GM19324 (cell line): ENCODE measurements around the gene ELOVL2.
A peak's percentile ranks its signal among the peaks of the same experiment; 100 is the strongest.
"Not testable (repeated sequence)": the region's sequence is repeated elsewhere in the genome, so short reads cannot be mapped to it uniquely, and the experiment has no call there.

Experiments
- ATAC-seq: cut with Tn5 transposase; IDR thresholded peaks from one replicate; pipeline ENCODE4 v1.9.1; 2021; ENCODE audit warnings: mild to moderate bottlenecking, moderate library complexity; ENCODE audit not compliant: unreplicated experiment, low FRiP score

Gene ELOVL2

DNA sequence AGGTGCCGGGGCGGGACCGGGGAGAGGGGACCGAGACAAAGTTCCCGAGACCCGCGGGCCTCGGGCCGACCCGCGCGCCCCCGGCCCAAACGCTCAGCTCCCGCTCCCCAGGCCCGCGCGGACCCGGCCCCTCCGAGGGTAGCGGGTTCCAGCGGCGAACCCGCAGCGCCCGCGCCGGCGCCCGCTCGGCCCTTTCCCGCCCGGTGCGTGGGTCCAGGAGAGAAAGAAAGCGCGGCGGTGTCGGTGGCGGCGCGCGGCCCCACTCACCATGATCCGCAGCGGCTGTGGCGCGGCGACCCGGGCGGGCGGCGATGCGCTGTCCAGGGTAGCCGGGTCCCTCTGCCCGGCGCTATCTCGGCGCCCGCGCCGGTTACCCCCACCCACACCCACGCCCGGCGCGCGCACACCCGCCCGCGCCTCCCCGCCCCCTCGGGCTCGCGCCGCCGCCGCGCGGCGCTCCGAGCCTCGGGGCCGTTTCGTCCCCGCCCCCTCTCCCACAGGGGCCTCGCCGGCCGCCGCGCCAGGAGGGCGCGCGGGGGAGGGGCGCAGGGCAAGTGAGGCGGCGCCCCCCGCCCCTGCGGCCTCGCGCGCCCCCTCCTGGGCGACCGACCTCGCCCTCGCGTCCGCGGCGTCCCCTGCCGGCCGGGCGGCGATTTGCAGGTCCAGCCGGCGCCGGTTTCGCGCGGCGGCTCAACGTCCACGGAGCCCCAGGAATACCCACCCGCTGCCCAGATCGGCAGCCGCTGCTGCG lies at the start of gene ELOVL2:
Gene ELOVL2 (minus strand): TSS at position 345 of the 751 bp plus-strand sequence. CDS start 75 bp downstream, at position 270.
- no peak for ATAC-seq

DNA sequence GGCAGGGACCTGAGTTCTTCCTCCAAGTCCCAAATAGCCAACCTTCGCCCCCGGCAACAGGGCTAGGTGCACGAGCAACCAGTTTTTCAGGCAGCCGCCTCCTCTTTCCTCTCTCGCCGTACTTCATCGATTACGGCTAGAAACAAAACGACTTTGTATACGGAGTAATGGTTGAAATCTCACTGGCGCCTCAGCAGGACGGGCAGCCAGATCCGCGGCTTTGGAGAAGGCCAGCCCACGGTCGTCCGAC lies 49.2 kb upstream of the ELOVL2 start:
- peak; percentile 27 for ATAC-seq

DNA sequence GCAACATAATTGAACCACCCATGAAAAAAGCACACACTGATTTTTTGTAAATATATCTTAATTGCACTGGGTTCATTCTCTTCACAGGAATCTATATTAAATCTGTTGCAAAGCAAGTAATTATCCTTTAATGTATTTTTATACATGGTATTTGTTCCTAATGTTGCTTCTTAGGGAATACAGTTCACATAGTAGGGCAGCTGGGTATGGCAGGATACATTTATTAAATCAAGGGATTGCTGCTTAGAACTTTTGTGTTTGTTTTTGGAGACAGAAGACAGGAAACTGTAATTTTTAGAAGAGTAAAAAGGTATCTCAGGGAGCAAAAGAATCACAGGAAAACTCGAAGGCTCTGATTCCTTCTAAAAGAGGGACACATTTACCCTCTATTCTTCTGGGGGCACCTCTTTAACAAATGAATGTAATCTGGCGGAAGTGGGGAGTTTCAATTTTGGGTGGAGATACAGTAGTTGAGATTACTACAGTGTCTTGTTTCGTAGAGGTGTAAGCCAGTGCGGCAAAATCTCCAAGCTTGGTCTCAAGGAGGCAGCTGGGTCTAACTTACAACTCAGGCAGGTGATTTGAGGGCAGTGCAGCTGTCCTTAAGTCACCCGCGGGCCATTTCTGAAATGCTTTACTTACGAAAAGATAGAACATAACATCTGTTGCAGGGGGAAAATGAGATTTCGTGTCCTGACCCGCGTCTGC lies 48.7 kb upstream of the ELOVL2 start:
- peak; percentile 31 for ATAC-seq

DNA sequence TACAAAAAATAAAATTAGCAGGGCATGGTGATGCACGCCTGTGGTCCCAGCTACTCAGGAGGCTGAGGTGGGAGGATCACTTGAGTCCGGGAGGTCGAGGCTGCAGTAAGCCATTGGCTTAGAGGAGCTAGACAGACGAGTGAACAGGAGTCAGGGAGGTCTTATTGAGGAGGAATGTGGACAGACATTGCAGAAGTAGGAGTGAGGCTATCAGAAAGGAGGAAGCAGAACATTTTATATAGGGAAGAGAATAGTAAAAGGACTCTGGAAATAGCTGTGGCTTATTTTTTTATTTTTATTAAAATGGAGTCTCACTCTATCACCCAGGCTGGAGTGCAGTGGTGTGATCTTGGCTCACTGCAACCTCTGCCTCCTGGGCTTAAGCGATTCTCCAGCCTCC lies 47.0 kb upstream of the ELOVL2 start:
- ATAC-seq = not testable (repeated sequence)

GRCh38 chr6:11089695-11090094 lies 45.6 kb upstream of the ELOVL2 start:
- ATAC-seq = no peak

DNA sequence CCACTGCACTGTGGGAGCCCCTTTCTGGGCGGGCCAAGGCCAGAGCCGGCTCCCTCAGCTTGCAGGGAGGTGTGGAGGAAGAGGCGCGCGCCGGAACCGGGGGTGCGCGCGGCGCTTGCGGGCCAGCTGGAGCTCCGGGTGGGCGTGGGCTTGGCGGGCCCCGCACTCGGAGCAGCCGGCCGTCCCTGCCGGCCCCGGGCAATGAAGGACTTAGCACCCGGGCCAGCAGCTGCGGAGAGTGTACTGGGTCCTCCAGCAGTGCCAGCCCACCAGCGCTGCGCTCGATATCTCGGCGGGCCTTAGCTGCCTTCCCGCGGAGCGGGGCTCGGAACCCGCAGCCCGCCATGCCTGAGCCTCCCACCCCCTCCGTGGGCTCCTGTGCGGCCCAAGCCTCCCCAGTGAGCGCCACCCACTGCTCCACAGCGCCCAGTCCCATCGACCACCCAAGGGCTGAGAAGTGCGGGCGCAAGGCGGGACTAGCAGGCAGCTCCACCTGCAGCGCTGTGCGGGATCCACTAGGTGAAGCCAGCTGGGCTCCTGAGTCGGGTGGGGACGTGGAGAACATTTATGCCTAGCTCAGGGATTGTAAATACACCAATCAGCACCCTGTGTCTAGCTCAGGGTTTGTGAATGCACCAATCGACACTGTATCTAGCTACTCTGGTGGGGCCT lies 43.2 kb upstream of the ELOVL2 start:
- ATAC-seq = not testable (repeated sequence)

DNA sequence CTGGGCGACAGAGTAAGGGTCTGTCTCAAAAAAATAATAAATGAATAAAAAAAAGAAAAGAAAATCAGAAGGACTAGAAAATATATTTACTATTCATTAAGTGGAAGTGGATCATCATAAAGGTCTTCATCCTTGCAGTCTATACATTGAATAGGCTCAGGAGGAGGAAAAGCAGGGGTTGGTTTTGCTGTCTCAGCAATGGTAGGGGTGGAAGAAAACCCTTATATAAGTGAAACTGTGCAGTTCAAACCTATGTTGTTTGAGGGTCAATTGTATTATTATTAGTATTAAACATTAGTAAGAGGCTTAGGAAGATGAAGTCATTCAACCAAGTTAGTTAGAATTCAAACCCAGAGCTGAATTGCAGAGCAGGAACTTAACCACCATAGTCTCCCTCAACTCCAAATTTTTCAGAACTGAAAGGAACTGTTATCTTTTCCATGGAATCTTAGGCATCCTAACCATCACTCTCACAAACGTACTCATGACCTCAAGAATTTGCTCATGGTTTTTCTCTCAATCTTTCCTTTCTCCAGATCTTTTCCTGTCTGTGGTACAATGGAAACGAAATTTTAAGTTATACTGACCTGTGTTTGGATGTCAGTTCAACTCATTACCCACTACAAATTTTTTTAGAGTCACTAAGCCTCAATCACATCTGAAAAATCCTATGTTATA lies 41.8 kb upstream of the ELOVL2 start:
- no peak for ATAC-seq

DNA sequence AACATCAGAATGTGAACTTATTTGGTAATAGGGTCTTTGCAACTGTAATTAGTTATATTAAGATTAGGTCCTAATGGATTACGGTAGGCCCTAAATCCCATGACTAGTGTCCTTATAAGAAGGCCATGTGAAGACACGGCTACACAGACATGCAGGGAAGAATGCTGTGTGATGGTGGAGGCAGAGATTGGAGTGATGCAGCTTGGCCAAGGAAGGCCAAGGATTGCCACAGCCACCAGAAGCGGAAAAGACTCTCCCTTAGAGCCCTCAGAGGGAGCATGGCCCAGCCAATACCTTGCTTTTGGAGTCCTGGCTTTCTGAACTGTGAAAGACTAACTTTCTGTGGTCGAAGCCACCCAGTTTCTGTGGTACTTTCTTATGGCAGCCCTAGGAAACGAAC lies 39.9 kb upstream of the ELOVL2 start:
- ATAC-seq = no peak

DNA sequence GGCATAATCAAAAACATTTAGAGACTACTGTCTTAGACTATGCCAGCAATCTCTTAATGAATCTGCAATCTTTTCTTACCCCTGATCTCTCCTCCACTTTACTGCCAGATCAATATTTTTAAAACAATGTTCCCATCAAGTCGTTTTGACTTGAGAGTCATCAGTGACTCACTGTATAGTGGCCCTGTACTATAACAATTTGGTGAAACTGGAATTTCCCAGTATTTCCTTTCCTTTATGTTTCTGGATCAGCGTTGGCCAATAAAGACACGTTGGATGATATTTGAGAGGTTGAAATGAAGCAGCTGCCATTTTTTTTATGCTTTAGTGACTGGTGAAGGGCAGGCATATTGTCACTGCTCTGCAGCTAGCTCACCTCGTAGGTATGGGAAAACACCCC lies 39.4 kb upstream of the ELOVL2 start:
- no peak for ATAC-seq

DNA sequence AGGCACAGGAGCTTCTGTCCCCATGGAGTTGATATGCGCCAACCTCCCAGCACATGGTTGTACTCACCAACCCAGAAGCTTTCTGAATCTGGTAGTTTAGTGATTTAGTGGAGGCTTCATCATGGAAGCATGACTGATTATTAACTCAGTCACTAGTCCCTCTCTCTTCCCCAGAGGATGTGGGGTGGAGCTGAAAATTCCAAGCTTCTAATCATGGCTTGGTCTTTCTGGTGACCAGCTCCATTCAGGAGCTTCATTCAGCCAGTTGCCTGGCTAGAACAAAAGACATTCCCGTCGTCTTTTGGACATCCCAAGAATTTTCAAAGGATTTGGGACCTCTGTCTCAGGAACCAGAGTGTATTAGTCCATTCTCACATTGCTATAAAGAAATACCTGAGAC lies 36.2 kb upstream of the ELOVL2 start:
- ATAC-seq = no peak

GRCh38 chr6:11078266-11078665 lies 34.2 kb upstream of the ELOVL2 start:
- no peak for ATAC-seq

DNA sequence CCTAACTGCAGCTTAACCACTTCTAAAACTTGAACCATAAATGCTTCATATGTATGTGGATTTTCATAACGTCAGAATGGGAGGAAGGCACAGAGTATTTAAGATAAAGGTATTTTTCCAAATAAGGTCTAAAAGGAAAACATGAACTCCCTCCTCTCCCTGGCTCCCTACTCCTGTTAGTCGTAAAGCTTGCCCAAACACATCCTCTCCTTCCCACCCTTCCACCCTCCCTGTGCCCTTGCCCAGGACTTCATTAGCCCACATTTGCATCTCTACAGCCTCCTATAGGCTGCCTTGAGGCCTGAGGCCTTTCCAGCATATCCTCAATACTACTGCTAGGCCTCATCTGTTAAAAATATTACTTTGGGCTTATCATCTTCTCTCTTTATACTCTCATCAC lies 32.4 kb upstream of the ELOVL2 start:
- no peak for ATAC-seq

- ATAC-seq = no peak
Observed at GRCh38 chr6:11072101-11072500, 28.0 kb upstream of the ELOVL2 start.

- no peak for ATAC-seq
Observed at GRCh38 chr6:11069760-11070159, 25.7 kb upstream of the ELOVL2 start.

- ATAC-seq = no peak
Observed at GRCh38 chr6:11067348-11067747, 23.2 kb upstream of the ELOVL2 start.

- ATAC-seq = no peak
Observed at GRCh38 chr6:11066505-11067347, 22.6 kb upstream of the ELOVL2 start.

GRCh38 chr6:11065436-11066202 lies 21.5 kb upstream of the ELOVL2 start:
- no peak for ATAC-seq

- ATAC-seq = no peak
Observed at GRCh38 chr6:11064836-11065235, 20.7 kb upstream of the ELOVL2 start.

DNA sequence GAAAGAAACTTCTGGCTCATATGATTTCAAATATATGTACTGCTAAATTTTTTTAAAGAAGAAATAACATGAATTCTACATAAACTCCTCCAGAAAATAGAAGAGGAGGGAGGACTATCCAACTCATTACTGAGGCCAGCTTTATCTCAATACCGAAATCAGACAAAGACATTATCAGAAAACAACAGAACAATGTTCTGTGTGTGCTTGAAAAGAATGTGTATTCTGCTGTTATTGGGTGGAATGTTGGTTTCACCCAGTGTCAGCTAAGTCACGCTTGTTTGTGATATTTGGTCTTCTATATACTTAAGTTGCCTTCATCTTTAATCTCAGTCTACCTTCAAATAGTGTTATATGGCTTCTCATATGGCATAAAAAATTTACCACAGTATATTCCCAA lies 18.6 kb upstream of the ELOVL2 start:
- ATAC-seq = no peak

- no peak for ATAC-seq
Observed at GRCh38 chr6:11062083-11062482, 18.0 kb upstream of the ELOVL2 start.
